ENCODE data around the gene AKT2. TPM values are rescaled to one million over a fixed set of nuclear protein-coding genes. Genes with fewer than 3 reads are reported as not detected.
A peak's percentile ranks its signal among the peaks of the same experiment; 100 is the strongest.

Gene AKT2
- total RNA-seq, 1 donor from 2014 or later: 89.8 TPM

DNA sequence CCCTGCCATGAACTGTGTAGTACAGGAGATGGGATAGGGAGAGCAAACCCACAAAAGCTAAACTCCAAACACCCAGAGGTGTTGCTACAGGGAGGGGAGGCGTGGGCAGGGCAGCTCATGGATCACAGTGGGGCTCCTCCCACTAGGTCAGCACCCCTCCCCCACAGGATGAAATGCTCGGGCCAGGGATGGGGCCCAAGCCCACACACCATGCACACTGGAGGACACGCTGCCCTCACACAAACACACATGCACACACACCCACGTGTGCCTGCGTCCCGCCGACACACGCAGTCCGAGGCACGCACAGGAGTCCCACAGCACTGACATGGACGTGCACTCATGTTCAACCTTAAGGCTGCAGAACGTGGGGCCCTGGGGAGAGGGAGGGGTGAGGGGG, 52.7 kb downstream of the AKT2 start:
- Mint-ChIP-seq H3K27ac (ENCODE audit: unreplicated experiment) (no peak overlapping the region), H3K36me3 (ENCODE audit: low read depth, unreplicated experiment) (peaks cover 8% of the 10 kb centered on the region), H3K4me3 (ENCODE audit: unreplicated experiment) (no peak overlapping the region), H3K9me3 (ENCODE audit: unreplicated experiment) (no peaks in the 10 kb centered on the region), H3K27me3 (ENCODE audit: unreplicated experiment) (peaks cover 11% of the 10 kb centered on the region), H3K4me1 (ENCODE audit: unreplicated experiment) (peaks cover 23% of the 10 kb centered on the region)
- no peak for DNase-seq (ENCODE audit: low spot score)
- TF ChIP-seq, protein P1, sequence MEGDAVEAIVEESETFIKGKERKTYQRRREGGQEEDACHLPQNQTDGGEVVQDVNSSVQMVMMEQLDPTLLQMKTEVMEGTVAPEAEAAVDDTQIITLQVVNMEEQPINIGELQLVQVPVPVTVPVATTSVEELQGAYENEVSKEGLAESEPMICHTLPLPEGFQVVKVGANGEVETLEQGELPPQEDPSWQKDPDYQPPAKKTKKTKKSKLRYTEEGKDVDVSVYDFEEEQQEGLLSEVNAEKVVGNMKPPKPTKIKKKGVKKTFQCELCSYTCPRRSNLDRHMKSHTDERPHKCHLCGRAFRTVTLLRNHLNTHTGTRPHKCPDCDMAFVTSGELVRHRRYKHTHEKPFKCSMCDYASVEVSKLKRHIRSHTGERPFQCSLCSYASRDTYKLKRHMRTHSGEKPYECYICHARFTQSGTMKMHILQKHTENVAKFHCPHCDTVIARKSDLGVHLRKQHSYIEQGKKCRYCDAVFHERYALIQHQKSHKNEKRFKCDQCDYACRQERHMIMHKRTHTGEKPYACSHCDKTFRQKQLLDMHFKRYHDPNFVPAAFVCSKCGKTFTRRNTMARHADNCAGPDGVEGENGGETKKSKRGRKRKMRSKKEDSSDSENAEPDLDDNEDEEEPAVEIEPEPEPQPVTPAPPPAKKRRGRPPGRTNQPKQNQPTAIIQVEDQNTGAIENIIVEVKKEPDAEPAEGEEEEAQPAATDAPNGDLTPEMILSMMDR (IDR thresholded peaks at IDR 0.05; ENCODE audit: unreplicated experiment): no peak

DNA sequence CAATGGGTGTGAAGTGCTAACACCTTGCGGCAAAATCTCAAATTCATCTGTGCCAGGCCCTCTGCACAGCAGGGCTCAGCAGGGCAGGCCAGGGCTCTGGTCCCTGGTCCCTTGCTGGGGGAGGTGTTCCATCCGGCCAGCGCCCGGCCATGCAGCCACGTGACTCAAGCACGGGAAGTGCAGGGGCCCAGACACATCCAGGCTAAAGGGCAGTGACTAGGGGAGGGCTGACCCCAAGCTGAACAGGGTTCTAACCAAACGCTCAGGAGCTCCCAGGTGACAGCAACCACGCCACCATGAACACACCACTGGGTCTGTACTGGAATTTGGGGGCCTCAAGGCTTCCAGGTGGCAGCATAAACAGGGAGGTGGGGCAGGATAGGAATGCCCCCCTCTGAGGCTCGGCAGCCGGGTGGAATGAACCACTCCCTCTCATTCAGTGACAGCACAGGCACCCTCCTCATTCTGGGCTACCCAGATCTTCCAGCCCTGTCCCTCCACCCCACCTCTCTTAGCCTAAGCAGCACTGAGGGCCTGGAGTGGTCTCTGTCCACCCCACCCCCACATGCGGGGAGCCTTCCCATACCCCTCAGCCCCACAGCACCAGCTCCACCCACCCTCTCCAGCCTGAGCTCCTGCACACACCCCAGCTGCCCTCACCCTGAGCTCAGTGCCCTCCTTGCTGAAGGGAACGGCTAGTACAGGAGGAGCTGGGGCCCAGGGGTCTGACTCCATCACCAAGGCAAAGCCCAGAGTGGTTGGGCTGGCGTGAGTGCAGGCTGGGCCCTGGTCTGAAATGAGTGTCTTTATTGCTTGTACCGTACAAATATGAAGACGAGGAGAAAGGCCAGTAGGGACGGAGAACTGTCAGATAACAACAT, 53.4 kb downstream of the AKT2 start:
- TF ChIP-seq, protein P1 (IDR thresholded peaks at IDR 0.05; ENCODE audit: unreplicated experiment): no peak
- Mint-ChIP-seq H3K4me3 (ENCODE audit: unreplicated experiment) (no peak overlapping the region), H3K4me1 (ENCODE audit: unreplicated experiment) (peaks cover 23% of the 10 kb centered on the region), H3K9me3 (ENCODE audit: unreplicated experiment) (no peaks in the 10 kb centered on the region), H3K36me3 (ENCODE audit: low read depth, unreplicated experiment) (peaks cover 4% of the 10 kb centered on the region), H3K27me3 (ENCODE audit: unreplicated experiment) (peaks cover 11% of the 10 kb centered on the region), H3K27ac (ENCODE audit: unreplicated experiment) (no peak overlapping the region)
- no peak for DNase-seq (ENCODE audit: low spot score)

DNA sequence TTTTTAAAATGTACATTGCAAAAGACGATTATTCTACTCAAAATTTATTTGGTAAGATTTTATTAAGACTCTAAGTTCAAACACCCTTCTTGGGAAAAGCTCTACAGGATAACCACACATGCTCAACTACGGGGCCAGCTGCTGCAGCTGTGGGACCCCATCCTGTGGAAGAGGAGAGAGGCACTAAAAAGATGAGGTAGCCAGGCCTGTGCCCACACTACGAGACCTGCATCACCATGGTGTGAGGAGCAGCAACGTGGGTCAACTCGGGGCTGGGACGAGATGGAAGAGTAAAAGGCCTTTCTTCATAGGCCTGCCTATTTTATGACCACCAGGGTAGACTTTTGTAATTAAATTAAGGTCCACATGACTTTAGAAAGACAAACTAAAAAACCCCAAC, 54.1 kb downstream of the AKT2 start:
- TF ChIP-seq, protein P1 (IDR thresholded peaks at IDR 0.05; ENCODE audit: unreplicated experiment): no peak
- H3K4me1 Mint-ChIP-seq (ENCODE audit: unreplicated experiment): peaks cover 23% of the 10 kb centered on the region
- no peak overlapping the region for H3K27ac Mint-ChIP-seq (ENCODE audit: unreplicated experiment)
- peaks cover 11% of the 10 kb centered on the region for H3K27me3 Mint-ChIP-seq (ENCODE audit: unreplicated experiment)
- DNase-seq (ENCODE audit: low spot score): no peak
- peak overlapping the region; percentile 4 for H3K4me3 Mint-ChIP-seq (ENCODE audit: unreplicated experiment)
- H3K36me3 Mint-ChIP-seq (ENCODE audit: low read depth, unreplicated experiment): no peaks in the 10 kb centered on the region
- no peaks in the 10 kb centered on the region for H3K9me3 Mint-ChIP-seq (ENCODE audit: unreplicated experiment)

DNA sequence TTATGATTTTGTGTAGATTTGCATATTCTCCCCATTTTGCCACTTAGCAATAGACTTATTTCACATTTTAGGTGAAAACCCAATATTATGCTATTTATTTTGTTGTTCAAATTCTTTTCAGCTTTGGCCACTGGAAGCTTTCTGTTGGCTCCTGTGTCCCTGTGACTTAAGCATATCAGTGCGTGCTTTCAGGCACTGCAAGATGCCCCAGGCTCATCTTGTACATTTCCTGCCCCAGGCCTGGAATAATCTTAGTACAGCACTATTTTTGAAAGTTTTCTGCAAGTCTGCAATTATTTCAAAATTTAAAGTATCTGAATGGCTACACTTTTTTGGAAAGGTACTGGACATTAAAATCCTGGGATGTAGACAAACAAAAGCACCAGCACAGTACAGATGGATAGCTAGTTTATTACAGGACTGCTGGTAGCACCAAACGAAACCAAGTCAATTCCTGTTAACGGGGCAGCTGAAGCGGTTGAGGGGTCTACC, 55.2 kb downstream of the AKT2 start:
- Mint-ChIP-seq H3K4me3 (ENCODE audit: unreplicated experiment) (no peak overlapping the region), H3K27ac (ENCODE audit: unreplicated experiment) (no peak overlapping the region)
- no peak for DNase-seq (ENCODE audit: low spot score)

More for the DNA sequence above, 55.2 kb downstream of the AKT2 start:
- peaks cover 23% of the 10 kb centered on the region for H3K4me1 Mint-ChIP-seq (ENCODE audit: unreplicated experiment)
- no peaks in the 10 kb centered on the region for H3K9me3 Mint-ChIP-seq (ENCODE audit: unreplicated experiment)
- H3K36me3 Mint-ChIP-seq (ENCODE audit: low read depth, unreplicated experiment): peaks cover 4% of the 10 kb centered on the region
- H3K27me3 Mint-ChIP-seq (ENCODE audit: unreplicated experiment): peaks cover 21% of the 10 kb centered on the region
- TF ChIP-seq, protein P1 (IDR thresholded peaks at IDR 0.05; ENCODE audit: unreplicated experiment): no peak

Measured in endothelial cell (in vitro differentiated cells).